Endothelial cell of umbilical vein (primary cell): ENCODE results near the gene PRR15L. TPM values are rescaled to one million over a fixed set of nuclear protein-coding genes. Genes with fewer than 3 reads are reported as not detected.

Source experiments
- BruUV-seq: library from RNA; stranded (reverse); fragments of 400-500 nt; replicated peaks from 2 replicates; lab custom pipeline; 2021; lab: Mats Ljungman, UMichigan
- CTCF ChIA-PET: fragments of 300-600, 350-600 bp; sonication (Branson Sonifier 250); formaldehyde crosslinking; loops from one replicate; lab custom pipeline; 2021; ENCODE audit warnings: antibody characterized with exemption, inconsistent platforms; lab: Charles Lee
- POLR2A ChIA-PET: fragments of 300-600, 350-600 bp; sonication (Branson Sonifier 250); formaldehyde crosslinking; loops from one replicate; lab custom pipeline; 2021; ENCODE audit warnings: antibody characterized with exemption, inconsistent platforms; lab: Charles Lee
- DNase-seq: peaks from one replicate; pipeline ENCODE4 v3.0.0-alpha.2; 2011; ENCODE audit warnings: low read depth, low spot score
- FAIRE-seq: peaks from 2 replicates; lab custom pipeline; 2011; peaks lifted over from hg19 to GRCh38; lab: Jason Lieb, UNC
- H2AFZ ChIP-seq: 2 replicates; pipeline ENCODE4 v1.6.0; 2012; ENCODE audit warnings: low read depth, low read length, control low read depth, inconsistent platforms
- H3K27ac ChIP-seq: 2 replicates; pipeline ENCODE4 v1.5.1; 2011; ENCODE audit warnings: low read depth, mild to moderate bottlenecking, control low read depth, low read length, moderate library complexity; ENCODE audit not compliant: insufficient read depth
- H3K27me3 ChIP-seq, 2 experiments: 2 replicates each; pipeline versions ENCODE4 v1.6.0 to v1.6.1; 2011; ENCODE audit warnings: low read length in 2 of 2, mixed read lengths in 1 of 2; ENCODE audit not compliant: control insufficient read depth in 2 of 2, insufficient read depth in 2 of 2
- H3K36me3 ChIP-seq, 2 experiments: 2 replicates in 1 of 2; 3 replicates in 1 of 2; pipeline ENCODE4 v1.5.1; 2011; ENCODE audit warnings: low read length in 2 of 2, mild to moderate bottlenecking in 1 of 2, moderate library complexity in 1 of 2; ENCODE audit not compliant: control insufficient read depth in 2 of 2, insufficient read depth in 2 of 2; ENCODE audit errors: extremely low read depth in 1 of 2
- H3K4me1 ChIP-seq: 3 replicates; pipeline ENCODE4 v1.5.1; 2011; ENCODE audit warnings: mild to moderate bottlenecking, low read length; ENCODE audit not compliant: control insufficient read depth, insufficient read depth; ENCODE audit errors: extremely low read depth
- H3K4me2 ChIP-seq: 2 replicates; pipeline ENCODE4 v1.6.1; 2011; ENCODE audit warnings: low read length, control low read depth, mixed read lengths; ENCODE audit not compliant: insufficient read depth
- H3K4me3 ChIP-seq, 3 experiments: fragments of 200-600 bp in 1 of 3; sonication (generic), shearing (Covaris generic) in 1 of 3; replicated peaks in 1 of 3; 2 replicates each; pipeline ENCODE4 v1.5.1; 2011 to 2016; ENCODE audit warnings: control low read depth in 3 of 3, low read length in 3 of 3, mild to moderate bottlenecking in 2 of 3, inconsistent platforms in 1 of 3, low read depth in 1 of 3, moderate library complexity in 1 of 3; ENCODE audit not compliant: insufficient read depth in 1 of 3
- H3K79me2 ChIP-seq: 2 replicates; pipeline ENCODE4 v1.6.0; 2012; ENCODE audit warnings: low read length, inconsistent platforms; ENCODE audit not compliant: control insufficient read depth, insufficient read depth
- H3K9ac ChIP-seq: replicated peaks from 2 replicates; pipeline ENCODE3; 2011; ENCODE audit warnings: low read length, control low read depth; ENCODE audit not compliant: insufficient read depth; ENCODE audit errors: extremely low read depth
- H3K9me1 ChIP-seq: replicated peaks from 3 replicates; pipeline ENCODE4 v1.6.0; 2011; ENCODE audit warnings: mild to moderate bottlenecking, low read length; ENCODE audit not compliant: control insufficient read depth, insufficient read depth; ENCODE audit errors: extremely low read depth
- H3K9me3 ChIP-seq: replicated peaks from 2 replicates; pipeline ENCODE4 v1.5.1; 2012; ENCODE audit warnings: low read length, inconsistent platforms; ENCODE audit not compliant: control insufficient read depth, insufficient read depth
- H4K20me1 ChIP-seq: replicated peaks from 2 replicates; pipeline ENCODE3; 2011; ENCODE audit warnings: mild to moderate bottlenecking, low read length; ENCODE audit not compliant: control insufficient read depth, insufficient read depth; ENCODE audit errors: extremely low read depth
- CTCF ChIP-seq, 2 donors: IDR thresholded peaks; 1 replicate in 1 of 2; 2 replicates in 1 of 2; pipeline ENCODE4 v1.5.1; 2011; ENCODE audit warnings: low read length in 2 of 2, mild to moderate bottlenecking in 2 of 2, moderate library complexity in 2 of 2, control low read depth in 1 of 2, inconsistent platforms in 1 of 2, low read depth in 1 of 2; ENCODE audit not compliant: insufficient read depth in 1 of 2; ENCODE audit errors: extremely low read depth in 1 of 2
- EZH2 ChIP-seq: IDR thresholded peaks from 2 replicates; pipeline ENCODE4 v1.6.1; 2012; ENCODE audit warnings: borderline replicate concordance, low read depth, mild to moderate bottlenecking, moderate library complexity, low read length, inconsistent platforms; ENCODE audit not compliant: severe bottlenecking
- FOS ChIP-seq: IDR thresholded peaks from 2 replicates; pipeline ENCODE4 v1.6.1; 2011; ENCODE audit warnings: mild to moderate bottlenecking, low read length, moderate library complexity, borderline replicate concordance; ENCODE audit not compliant: insufficient read depth
- GATA2 ChIP-seq: IDR thresholded peaks from 2 replicates; pipeline ENCODE4 v1.7.0; 2011; ENCODE audit warnings: low read depth, mild to moderate bottlenecking, moderate library complexity, mixed read lengths, low read length; ENCODE audit not compliant: insufficient read length, insufficient read depth
- JUN ChIP-seq: IDR thresholded peaks from 2 replicates; pipeline ENCODE4 v1.6.1; 2011; ENCODE audit warnings: borderline replicate concordance, low read depth; ENCODE audit not compliant: insufficient read length, insufficient read depth
- MAX ChIP-seq: IDR thresholded peaks from 2 replicates; pipeline ENCODE4 v1.6.1; 2011; ENCODE audit not compliant: insufficient read depth, insufficient read length
- MYC ChIP-seq: IDR thresholded peaks from one replicate; pipeline ENCODE4 v1.6.1; 2011; ENCODE audit warnings: mild to moderate bottlenecking, low read depth, low read length
- POLR2A ChIP-seq: IDR thresholded peaks from 2 replicates; pipeline ENCODE4 v1.6.1; 2012; ENCODE audit warnings: low read depth, mild to moderate bottlenecking, control low read depth, low read length
- POLR2AphosphoS5 ChIP-seq: IDR thresholded peaks from 2 replicates; pipeline ENCODE4 v1.6.1; 2012; ENCODE audit warnings: low read depth, mild to moderate bottlenecking, control low read depth, low read length, moderate library complexity; ENCODE audit not compliant: insufficient read depth
- dilution Hi-C: fragments of 300-500 bp; cut with MboI; formaldehyde crosslinking; loops from one replicate; pipeline ENCODE4 v1.15.0; 2019; ENCODE audit warnings: low sequenced_read_pairs; ENCODE audit not compliant: extremely low pct_ligation_motif_present
- intact Hi-C: fragments of 100-400 bp; cut with micrococcal nuclease; formaldehyde crosslinking; loops from one replicate; pipeline ENCODE4 v1.10.0; 2022
- polyA plus RNA-seq, 4 experiments: library from polyadenylated mRNA; depleted of rRNA in 3 of 4; stranded (reverse) in 3 of 4; unstranded in 1 of 4; fragments of >200 nt; gene quantifications; 2 replicates each; pipeline versions ENCODE4 v1.2.1 to v1.2.3, GENCODE V29; 2011 to 2012; ENCODE audit warnings: missing spikeins in 1 of 4
- total RNA-seq: library from RNA; stranded (reverse); gene quantifications from 2 replicates; pipeline ENCODE4 v1.2.3, GENCODE V29; 2021

Gene PRR15L
- total and polyA plus RNA-seq, 2 donors (not counting 3 experiments of a cell fraction or from before 2014, with no cell fraction given), result not detected

DNA sequence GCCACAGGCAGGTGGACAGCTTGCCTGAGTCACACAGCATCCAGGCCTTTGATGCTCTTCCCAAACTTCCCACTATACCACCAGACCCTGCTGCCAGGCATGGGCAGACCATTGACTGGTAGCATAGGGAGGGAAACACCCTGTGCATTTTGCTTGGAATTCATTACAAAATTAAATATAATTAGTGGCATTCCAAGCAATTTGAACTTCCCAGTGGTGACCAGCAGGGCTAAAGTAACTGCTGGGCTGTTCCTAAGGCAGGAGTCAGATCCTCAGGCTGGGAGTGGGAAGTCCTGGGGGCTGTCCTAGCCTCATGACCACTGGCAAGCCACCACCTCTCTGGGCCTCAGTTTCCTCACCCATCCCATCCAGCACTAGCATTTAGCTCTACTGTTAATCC lies 3.8 kb downstream of the PRR15L start:
- no peak overlapping the region for H2AFZ ChIP-seq
- no peaks in the 10 kb centered on the region for H3K79me2 ChIP-seq
- no peaks in the 10 kb centered on the region for H3K9me3 ChIP-seq
- H3K36me3 ChIP-seq, result peaks cover 0 to 2% of the 10 kb centered on the region in 2 experiments
- no peak overlapping the region for H3K4me2 ChIP-seq
- dilution Hi-C loops (no loop called here), intact Hi-C loops (no loop called here)
- H3K9ac ChIP-seq, result no peak overlapping the region
- TF ChIP-seq FOS, result no peak
- no peak for TF ChIP-seq MAX
- no peak for TF ChIP-seq MYC
- TF ChIP-seq GATA2, result no peak
- TF ChIP-seq EZH2, result no peak
- TF ChIP-seq POLR2AphosphoS5, result no peak
- TF ChIP-seq JUN, result no peak
- TF ChIP-seq CTCF (IDR thresholded peaks at IDR 0.05; ENCODE audit: extremely low read depth in 1 of 2, insufficient read depth in 1 of 2, low read depth in 1 of 2, low read length in 2 of 2), result no peak
- no peak for TF ChIP-seq POLR2A
- peaks cover 4% of the 10 kb centered on the region for H3K4me1 ChIP-seq
- no peak overlapping the region for H3K4me3 ChIP-seq
- DNase-seq (no peak), FAIRE-seq (no peak)
- H3K9me1 ChIP-seq, result no peaks in the 10 kb centered on the region
- CTCF ChIA-PET, result interaction anchor here (0.7 to 2.5 kb wide), 5 partner anchors 12 to 64 kb away, joined by 3 to 10 read pairs (median 4); partner anchors contain the start of gene CDK5RAP3
- no peaks in the 10 kb centered on the region for H4K20me1 ChIP-seq
- H3K27me3 ChIP-seq, result peaks cover 0 to 2% of the 10 kb centered on the region in 2 experiments
- POLR2A ChIA-PET, result no interaction called here
- H3K27ac ChIP-seq, result no peak overlapping the region
- BruUV-seq, result no TSS peak
